Ureter (tissue), 1 donor: ENCODE data around the gene NOL9. TPM values are rescaled to one million over a fixed set of nuclear protein-coding genes. Genes with fewer than 3 reads are reported as not detected.
"Not testable (repeated sequence)": the region's sequence is repeated elsewhere in the genome, so short reads cannot be mapped to it uniquely, and the experiment has no call there.

Source experiments
- DNase-seq: peaks from one replicate; pipeline ENCODE4 v3.0.0-alpha.2; 2020; ENCODE audit warnings: low spot score
- total RNA-seq: library from RNA; stranded (reverse); gene quantifications from one replicate; pipeline ENCODE4 v1.2.4, GENCODE V29; 2023
- donor health status: DM: yes; HTN: yes; CAD: no.

The NOL9 gene
- total RNA-seq, 1 donor from 2014 or later, result 41.5 TPM

- no peak for DNase-seq
Observed at GRCh38 chr1:6572653-6573383, 18.5 kb upstream of the NOL9 start.

GRCh38 chr1:6570987-6571386, 16.7 kb upstream of the NOL9 start:
- DNase-seq, result no peak

GRCh38 chr1:6570100-6570499, 15.8 kb upstream of the NOL9 start:
- no peak for DNase-seq

GRCh38 chr1:6569033-6569432, 14.7 kb upstream of the NOL9 start:
- no peak for DNase-seq

- DNase-seq, result no peak
Observed at GRCh38 chr1:6560267-6560666, 6.0 kb upstream of the NOL9 start.

- DNase-seq, result not testable (repeated sequence)
Observed at GRCh38 chr1:6559161-6559560, 4.8 kb upstream of the NOL9 start.

GRCh38 chr1:6557597-6557996, 3.3 kb upstream of the NOL9 start:
- no peak for DNase-seq

GRCh38 chr1:6554907-6555778, 830 bp upstream of the NOL9 start, which contains the start of gene TAS1R1:
Gene TAS1R1 (plus strand): TSS chr1:6555307. CDS start chr1:6555374, 67 bp downstream.
- DNase-seq, result peak; percentile 45

GRCh38 chr1:6547301-6547700, 7.0 kb downstream of the NOL9 start:
- no peak for DNase-seq

- DNase-seq, result no peak
Observed at GRCh38 chr1:6546326-6546725, 8.0 kb downstream of the NOL9 start.

GRCh38 chr1:6545276-6546112, 8.8 kb downstream of the NOL9 start:
- DNase-seq, result no peak

- no peak for DNase-seq
Observed at GRCh38 chr1:6544831-6545230, 9.5 kb downstream of the NOL9 start.

- DNase-seq, result no peak
Observed at GRCh38 chr1:6538956-6539355, 15.4 kb downstream of the NOL9 start.

- DNase-seq, result no peak
Observed at GRCh38 chr1:6536291-6536690, 18.0 kb downstream of the NOL9 start.

GRCh38 chr1:6535214-6535613, 19.1 kb downstream of the NOL9 start:
- no peak for DNase-seq

GRCh38 chr1:6534248-6534822, 20.0 kb downstream of the NOL9 start:
- no peak for DNase-seq

- no peak for DNase-seq
Observed at GRCh38 chr1:6531996-6532395, 22.3 kb downstream of the NOL9 start.

GRCh38 chr1:6530504-6531160, 23.7 kb downstream of the NOL9 start:
- no peak for DNase-seq

- no peak for DNase-seq
Observed at GRCh38 chr1:6528492-6528891, 25.8 kb downstream of the NOL9 start.

GRCh38 chr1:6526316-6526715, 28.0 kb downstream of the NOL9 start:
- DNase-seq, result no peak

GRCh38 chr1:6523566-6523965, 30.7 kb downstream of the NOL9 start:
- no peak for DNase-seq
